KMS-11 (cell line): Measurements from ENCODE around the gene AKAP5.

Experiments
- H2AFZ ChIP-seq: fragments of 200-600 bp; sonication (generic); 2 replicates; pipeline ENCODE4 v1.6.1; 2016; ENCODE audit warnings: antibody characterized with exemption, mixed run types, low read depth
- H3K27ac ChIP-seq: fragments of 200-600 bp; sonication (generic); 2 replicates; pipeline ENCODE4 v1.6.1; 2016; ENCODE audit warnings: mild to moderate bottlenecking, mixed run types
- H3K27me3 ChIP-seq: fragments of 200-600 bp; sonication (generic); 2 replicates; pipeline ENCODE4 v1.6.1; 2017; ENCODE audit warnings: mild to moderate bottlenecking, low read depth, mixed run types, moderate library complexity; ENCODE audit not compliant: insufficient read depth
- H3K36me3 ChIP-seq: fragments of 200-600 bp; sonication (generic); 2 replicates; pipeline ENCODE4 v1.6.1; 2017; ENCODE audit warnings: mild to moderate bottlenecking, mixed run types; ENCODE audit not compliant: insufficient read depth
- H3K4me1 ChIP-seq: fragments of 200-600 bp; sonication (generic); 2 replicates; pipeline ENCODE4 v1.6.1; 2016; ENCODE audit warnings: mild to moderate bottlenecking, low read depth, mixed run types; ENCODE audit not compliant: poor library complexity, severe bottlenecking
- H3K4me2 ChIP-seq: fragments of 200-600 bp; sonication (generic); 2 replicates; pipeline ENCODE4 v1.7.0; 2016; ENCODE audit warnings: mild to moderate bottlenecking, mixed run types
- H3K4me3 ChIP-seq: fragments of 200-600 bp; sonication (generic); IDR thresholded peaks from 2 replicates; pipeline ENCODE4 v1.6.1; 2017; ENCODE audit warnings: low read depth, low read length, mixed read lengths; ENCODE audit not compliant: insufficient read depth
- H3K79me2 ChIP-seq: fragments of 200-600 bp; sonication (generic); 2 replicates; pipeline ENCODE4 v1.6.1; 2016; ENCODE audit warnings: low read depth, mixed run types; ENCODE audit not compliant: insufficient read depth
- H3K9ac ChIP-seq: fragments of 200-600 bp; sonication (generic); 2 replicates; pipeline ENCODE4 v1.6.1; 2016; ENCODE audit warnings: mild to moderate bottlenecking, mixed run types
- H4K20me1 ChIP-seq: fragments of 200-600 bp; sonication (generic); 2 replicates; pipeline ENCODE4 v1.6.1; 2016; ENCODE audit warnings: mild to moderate bottlenecking, mixed run types; ENCODE audit not compliant: insufficient read depth
- CTCF ChIP-seq: fragments of 200-600 bp; sonication (generic); conservative IDR thresholded peaks from 2 replicates; pipeline ENCODE4 v1.6.1; 2017; ENCODE audit warnings: low read depth, mild to moderate bottlenecking, antibody characterized with exemption, low read length, moderate library complexity, mixed read lengths

Gene AKAP5

GRCh38 chr14:64474041-64474440 lies 8.7 kb downstream of the AKAP5 start:
- Histone ChIP-seq H4K20me1 (no peaks in the 10 kb centered on the region), H3K4me2 (no peak overlapping the region), H2AFZ (no peak overlapping the region), H3K27me3 (no peaks in the 10 kb centered on the region), H3K4me1 (no peaks in the 10 kb centered on the region), H3K9ac (no peak overlapping the region), H3K36me3 (no peaks in the 10 kb centered on the region), H3K79me2 (no peaks in the 10 kb centered on the region), H3K4me3 (no peak overlapping the region), H3K27ac (no peak overlapping the region)
- no peak for TF ChIP-seq CTCF

GRCh38 chr14:64474698-64475097 lies 9.4 kb downstream of the AKAP5 start:
- Histone ChIP-seq H3K27ac (no peak overlapping the region), H2AFZ (no peak overlapping the region), H4K20me1 (no peaks in the 10 kb centered on the region), H3K4me3 (no peak overlapping the region), H3K9ac (no peak overlapping the region), H3K27me3 (no peaks in the 10 kb centered on the region), H3K79me2 (no peaks in the 10 kb centered on the region), H3K4me1 (no peaks in the 10 kb centered on the region), H3K4me2 (no peak overlapping the region), H3K36me3 (no peaks in the 10 kb centered on the region)
- TF ChIP-seq CTCF = no peak

GRCh38 chr14:64475585-64476273 lies 10.4 kb downstream of the AKAP5 start:
- TF ChIP-seq CTCF = no peak
- no peak overlapping the region for H3K9ac ChIP-seq
- no peaks in the 10 kb centered on the region for H3K4me1 ChIP-seq
- H3K79me2 ChIP-seq = no peaks in the 10 kb centered on the region
- H3K36me3 ChIP-seq = no peaks in the 10 kb centered on the region
- H3K4me3 ChIP-seq = no peak overlapping the region
- H4K20me1 ChIP-seq = no peaks in the 10 kb centered on the region
- no peak overlapping the region for H3K27ac ChIP-seq
- no peaks in the 10 kb centered on the region for H3K27me3 ChIP-seq
- no peak overlapping the region for H2AFZ ChIP-seq
- H3K4me2 ChIP-seq = no peak overlapping the region

- H3K4me2 ChIP-seq = no peak overlapping the region
- no peaks in the 10 kb centered on the region for H3K79me2 ChIP-seq
- H3K36me3 ChIP-seq = no peaks in the 10 kb centered on the region
- TF ChIP-seq CTCF = no peak
- H3K4me1 ChIP-seq = no peaks in the 10 kb centered on the region
- H3K27ac ChIP-seq = no peak overlapping the region
- no peak overlapping the region for H3K4me3 ChIP-seq
- no peak overlapping the region for H3K9ac ChIP-seq
- H3K27me3 ChIP-seq = no peaks in the 10 kb centered on the region
- no peak overlapping the region for H2AFZ ChIP-seq
- no peaks in the 10 kb centered on the region for H4K20me1 ChIP-seq
These were observed 11.1 kb downstream of the AKAP5 start for GRCh38 chr14:64476438-64476837.
